SK-N-SH (cell line): ENCODE results near the gene DRD2. TPM values are rescaled to one million over a fixed set of nuclear protein-coding genes. Genes with fewer than 3 reads are reported as not detected.

Source experiments
- CTCF ChIA-PET: fragments of 300-600, 350-600 bp; formaldehyde crosslinking; extraction: SDS; loops from one replicate; lab custom pipeline; 2021; lab: Yijun Ruan, JAX
- POLR2A ChIA-PET: fragments of 350-600 bp; sonication (Branson Sonifier 250); formaldehyde crosslinking; extraction: SDS; loops from one replicate; lab custom pipeline; 2020; ENCODE audit warnings: antibody characterized with exemption, inconsistent platforms; lab: Yijun Ruan, JAX
- DNase-seq: peaks from one replicate; pipeline ENCODE4 v3.0.0; 2012
- H2AFZ ChIP-seq: fragments of 200-600 bp; sonication (generic); 2 replicates; pipeline ENCODE4 v1.8.1; 2016; ENCODE audit warnings: antibody characterized with exemption, mild to moderate bottlenecking, low read depth
- H3F3A ChIP-seq: fragments of 200-600 bp; sonication (generic); replicated peaks from 2 replicates; pipeline ENCODE3; 2016; ENCODE audit warnings: antibody characterized with exemption, mild to moderate bottlenecking; ENCODE audit not compliant: insufficient read depth
- H3K27ac ChIP-seq, 2 experiments: fragments of 200-500 bp in 1 of 2; fragments of 200-600 bp in 1 of 2; sonication (Bioruptor generic) in 1 of 2; sonication (generic), shearing (Covaris generic) in 1 of 2; 2 replicates each; pipeline versions ENCODE4 v1.5.1 to v1.6.1; 2014 to 2016; ENCODE audit warnings: low read depth in 2 of 2, inconsistent platforms in 1 of 2, low read length in 1 of 2, mild to moderate bottlenecking in 1 of 2, mixed read lengths in 1 of 2
- H3K27me3 ChIP-seq: fragments of 200-600 bp; sonication (generic), shearing (Covaris generic); 2 replicates; pipeline ENCODE4 v1.6.1; 2016; ENCODE audit warnings: mixed run types; ENCODE audit not compliant: insufficient read depth
- H3K36me3 ChIP-seq, 2 experiments: fragments of 200-500 bp in 1 of 2; fragments of 200-600 bp in 1 of 2; sonication (Bioruptor generic) in 1 of 2; sonication (generic) in 1 of 2; replicated peaks in 1 of 2; 2 replicates each; pipeline versions ENCODE3 to v1.5.1; 2014 to 2016; ENCODE audit warnings: low read length in 1 of 2, mild to moderate bottlenecking in 1 of 2; ENCODE audit not compliant: insufficient read depth in 2 of 2, control insufficient read depth in 1 of 2
- H3K4me1 ChIP-seq, 2 experiments: fragments of 200-500 bp in 1 of 2; fragments of 200-600 bp in 1 of 2; sonication (Bioruptor generic) in 1 of 2; sonication (generic), shearing (Covaris generic) in 1 of 2; 2 replicates each; pipeline versions ENCODE4 v1.5.1 to v1.6.1; 2014 to 2016; ENCODE audit warnings: low read depth in 1 of 2, low read length in 1 of 2, mixed run types in 1 of 2; ENCODE audit not compliant: insufficient read depth in 2 of 2, control insufficient read depth in 1 of 2
- H3K4me2 ChIP-seq: fragments of 200-600 bp; sonication (generic), shearing (Covaris generic); 2 replicates; pipeline ENCODE4 v1.6.1; 2017; ENCODE audit warnings: mixed run types
- H3K4me3 ChIP-seq, 2 experiments: fragments of 200-500 bp in 1 of 2; fragments of 200-600 bp in 1 of 2; sonication (Bioruptor generic) in 1 of 2; sonication (generic), shearing (Covaris generic) in 1 of 2; 2 replicates each; pipeline versions ENCODE4 v1.5.1 to v1.8.1; 2014 to 2016; ENCODE audit warnings: low read depth in 2 of 2, inconsistent platforms in 1 of 2, low read length in 1 of 2, mild to moderate bottlenecking in 1 of 2, mixed read lengths in 1 of 2, moderate library complexity in 1 of 2
- H3K79me2 ChIP-seq: fragments of 200-600 bp; sonication (generic); 2 replicates; pipeline ENCODE4 v1.8.1; 2017; ENCODE audit warnings: mild to moderate bottlenecking; ENCODE audit not compliant: insufficient read depth
- H3K9ac ChIP-seq: fragments of 200-600 bp; sonication (generic); 2 replicates; pipeline ENCODE4 v1.6.1; 2017; ENCODE audit warnings: mixed run types
- H3K9me2 ChIP-seq: fragments of 200-600 bp; sonication (generic); 2 replicates; pipeline ENCODE4 v1.6.1; 2017; ENCODE audit warnings: mixed run types
- H3K9me3 ChIP-seq: fragments of 200-600 bp; sonication (generic); 2 replicates; pipeline ENCODE4 v1.6.1; 2017; ENCODE audit warnings: mixed run types, mild to moderate bottlenecking, moderate library complexity
- H4K20me1 ChIP-seq: fragments of 200-600 bp; sonication (generic); 2 replicates; pipeline ENCODE4 v1.6.1; 2017; ENCODE audit warnings: mild to moderate bottlenecking, mixed run types; ENCODE audit not compliant: insufficient read depth
- CTCF ChIP-seq: fragments of 200-600 bp; sonication (generic); IDR thresholded peaks from 2 replicates; pipeline ENCODE4 v1.6.1; 2017; ENCODE audit warnings: antibody characterized with exemption, mild to moderate bottlenecking, moderate library complexity
- EP300 ChIP-seq, 2 experiments: IDR thresholded peaks; 2 replicates each; pipeline versions ENCODE4 v1.4.0 to v1.6.1; 2012; ENCODE audit warnings: borderline replicate concordance in 1 of 2, low read depth in 1 of 2, low read length in 1 of 2
- FOSL2 ChIP-seq: IDR thresholded peaks from 2 replicates; pipeline ENCODE4 v1.4.0; 2012; ENCODE audit warnings: low read depth, mild to moderate bottlenecking, moderate library complexity, borderline replicate concordance
- MEF2A ChIP-seq: IDR thresholded peaks from 2 replicates; pipeline ENCODE4 v1.4.0; 2012; ENCODE audit warnings: low read depth, borderline replicate concordance
- NFIC ChIP-seq: IDR thresholded peaks from 2 replicates; pipeline ENCODE4 v1.4.0; 2012; ENCODE audit warnings: borderline replicate concordance
- NRF1 ChIP-seq: IDR thresholded peaks from 2 replicates; pipeline ENCODE4 v1.6.1; 2012; ENCODE audit warnings: low read depth, mild to moderate bottlenecking, low read length
- PBX3 ChIP-seq: IDR thresholded peaks from 2 replicates; pipeline ENCODE4; 2012
- RAD21 ChIP-seq: IDR thresholded peaks from 2 replicates; pipeline ENCODE4 v1.6.1; 2012; ENCODE audit warnings: mild to moderate bottlenecking, low read length
- RCOR1 ChIP-seq: fragments of 150-350 bp; IDR thresholded peaks from 2 replicates; pipeline ENCODE4 v1.6.1; 2017; ENCODE audit warnings: antibody characterized with exemption, low read length
- REST ChIP-seq: IDR thresholded peaks from 2 replicates; pipeline ENCODE4 v1.6.1; 2012; ENCODE audit warnings: mild to moderate bottlenecking, low read depth, low read length, moderate library complexity
- SMC3 ChIP-seq: IDR thresholded peaks from 2 replicates; pipeline ENCODE4 v1.6.1; 2012; ENCODE audit warnings: low read depth, low read length, improper control_type of control experiment
- TCF12 ChIP-seq: IDR thresholded peaks from 2 replicates; pipeline ENCODE4 v1.4.0; 2012
- YY1 ChIP-seq: IDR thresholded peaks from 2 replicates; pipeline ENCODE4 v1.4.0; 2012; ENCODE audit warnings: low read depth, mild to moderate bottlenecking
- WGBS: methylation state at CpG from one replicate; pipeline ENCODE4 v1.1.6; 2017; ENCODE audit warnings: low lambda C conversion rate; 5-methylcytosine and 5-hydroxymethylcytosine counted together
- polyA plus RNA-seq, 3 experiments: library from polyadenylated mRNA; depleted of rRNA; stranded (reverse); fragments of >200 nt; gene quantifications; 2 replicates each; pipeline ENCODE4 v1.2.3, GENCODE V29; 2012

The DRD2 gene
- polyA plus RNA-seq, 1 of the 3 experiments (the other 2 are of a cell fraction), result 0.10 TPM

- Histone ChIP-seq H3K4me1 (peaks cover 0 to 5% of the 10 kb centered on the region in 2 experiments; a peak in 1 of 4 replicates), H3K9me2 (no peaks in the 10 kb centered on the region), H2AFZ (no peak overlapping the region), H4K20me1 (no peaks in the 10 kb centered on the region), H3F3A (no peaks in the 10 kb centered on the region), H3K4me3 (no peak overlapping the region), H3K27ac (no peak overlapping the region), H3K9me3 (no peaks in the 10 kb centered on the region), H3K27me3 (no peaks in the 10 kb centered on the region), H3K4me2 (no peak overlapping the region), H3K9ac (no peak overlapping the region), H3K36me3 (no peaks in the 10 kb centered on the region), H3K79me2 (no peaks in the 10 kb centered on the region)
- ChIA-PET CTCF (interaction anchor here (0.6 kb wide), 1 partner anchor 23 kb away, joined by 3 read pairs; no protein-coding TSS in a partner anchor), POLR2A (no interaction called here)
- no peak for DNase-seq
- WGBS, result 66% methylated on average over 16 of the region's 21 CpGs
- no peak for TF ChIP-seq NFIC
- TF ChIP-seq NRF1, result no peak
- TF ChIP-seq EP300 (IDR thresholded peaks at IDR 0.05; ENCODE audit: borderline replicate concordance in 1 of 2, low read depth in 1 of 2, low read length in 1 of 2), result no peak
- TF ChIP-seq MEF2A, result no peak
- TF ChIP-seq FOSL2, result no peak
- TF ChIP-seq RCOR1, result no peak
- TF ChIP-seq CTCF, result no peak
Observed at GRCh38 chr11:113410414-113411135, 64.6 kb downstream of the DRD2 start.

- Histone ChIP-seq H4K20me1 (no peaks in the 10 kb centered on the region), H3K27ac (no peak overlapping the region), H3F3A (no peaks in the 10 kb centered on the region), H3K9me2 (no peaks in the 10 kb centered on the region), H3K9ac (no peak overlapping the region), H3K4me3 (no peak overlapping the region), H3K36me3 (no peaks in the 10 kb centered on the region), H3K79me2 (no peaks in the 10 kb centered on the region), H3K9me3 (no peaks in the 10 kb centered on the region), H3K27me3 (no peaks in the 10 kb centered on the region), H3K4me1 (peaks cover 0 to 10% of the 10 kb centered on the region in 2 experiments; a peak in 1 of 4 replicates), H2AFZ (no peak overlapping the region), H3K4me2 (no peak overlapping the region)
- DNase-seq, result no peak
- ChIA-PET POLR2A (no interaction called here), CTCF (no interaction called here)
- WGBS, result 42% methylated on average over 3 of the region's 3 CpGs
- no peak for TF ChIP-seq REST
- no peak for TF ChIP-seq RAD21
- TF ChIP-seq PBX3, result no peak
- TF ChIP-seq SMC3, result no peak
- TF ChIP-seq YY1, result no peak
- TF ChIP-seq TCF12, result no peak
- no peak for TF ChIP-seq NFIC
Observed at GRCh38 chr11:113409526-113409925, 65.7 kb downstream of the DRD2 start.
